Prostate gland (tissue), 2 donors: ENCODE measurements around the gene GLRX3.

Experiments
- CTCF ChIP-seq, 4 experiments: fragments of 200-600 bp in 2 of 4; fragments of 450-650 bp in 2 of 4; sonication (generic) in 2 of 4; IDR thresholded peaks; 1 replicate in 3 of 4; 2 replicates in 1 of 4; pipeline ENCODE4 v1.5.1; 2016 to 2019; ENCODE audit warnings: antibody characterized with exemption in 4 of 4, mild to moderate bottlenecking in 2 of 4, moderate library complexity in 2 of 4
- POLR2A ChIP-seq: fragments of 450-650 bp; IDR thresholded peaks from one replicate; pipeline ENCODE4 v1.6.1; 2016; ENCODE audit warnings: antibody characterized with exemption, mild to moderate bottlenecking

GRCh38 chr10:130193033-130193432 lies 56.8 kb downstream of the GLRX3 start:
- no peak for TF ChIP-seq CTCF (IDR thresholded peaks at IDR 0.05)
- TF ChIP-seq POLR2A: no peak
